Measurements from ENCODE around the gene MYO7B.
A peak's percentile ranks its signal among the peaks of the same experiment; 100 is the strongest.

MYO7B gene

GRCh38 chr2:127665267-127665893 is 129.9 kb downstream of the MYO7B start:
- no peak for DNase-seq

GRCh38 chr2:127669056-127669455 is 133.6 kb downstream of the MYO7B start:
- no peak for DNase-seq

GRCh38 chr2:127670055-127670956 is 134.8 kb downstream of the MYO7B start:
- no peak for DNase-seq

- no peak for DNase-seq
Measured at GRCh38 chr2:127670957-127671290, 135.4 kb downstream of the MYO7B start.

- no peak for DNase-seq
Measured at GRCh38 chr2:127671557-127672302, 136.2 kb downstream of the MYO7B start.

GRCh38 chr2:127672341-127673224 is 137.1 kb downstream of the MYO7B start:
- no peak for DNase-seq

- peak; percentile 51 for DNase-seq
Measured at GRCh38 chr2:127673291-127674069, 138.0 kb downstream of the MYO7B start.

GRCh38 chr2:127674241-127675209 is 139.0 kb downstream of the MYO7B start:
- DNase-seq, result peak; percentile 62

GRCh38 chr2:127675331-127676261 is 140.1 kb downstream of the MYO7B start, which contains the start of gene LIMS2:
TSS of gene LIMS2 (minus strand) at chr2:127675530. CDS start at chr2:127675024, 506 bp downstream.
- peak; percentile 52 for DNase-seq

GRCh38 chr2:127676906-127677305 is 141.4 kb downstream of the MYO7B start:
- DNase-seq, result no peak

- DNase-seq, result no peak
Measured at GRCh38 chr2:127678531-127678930, 143.0 kb downstream of the MYO7B start.

GRCh38 chr2:127678991-127679390 is 143.5 kb downstream of the MYO7B start:
- DNase-seq, result no peak

- no peak for DNase-seq
Measured at GRCh38 chr2:127679680-127680361, 144.3 kb downstream of the MYO7B start.

GRCh38 chr2:127680706-127681287 is 145.3 kb downstream of the MYO7B start:
- DNase-seq, result no peak

GRCh38 chr2:127681288-127681804 is 145.9 kb downstream of the MYO7B start:
- DNase-seq, result peak; percentile 52

GRCh38 chr2:127681976-127682857 is 146.7 kb downstream of the MYO7B start:
- DNase-seq, result no peak

- DNase-seq, result no peak
Measured at GRCh38 chr2:127683056-127683455, 147.6 kb downstream of the MYO7B start.
